Measurements from ENCODE around the gene KBTBD8. TPM values are rescaled to one million over a fixed set of nuclear protein-coding genes. Genes with fewer than 3 reads are reported as not detected.

Gene KBTBD8
- total and polyA plus RNA-seq, 2 of the 8 experiments (the other 6 are each of a cell fraction or from before 2014, with no cell fraction given), result 3.2 to 23.9 TPM

- H3K4ac ChIP-seq (replicated peaks; ENCODE audit: insufficient read length, low read depth, low read length), result no peak overlapping the region
- WGBS, 2 experiments (ENCODE audit: extremely low coverage in 1 of 2, insufficient coverage in 1 of 2, insufficient read length in 1 of 2, insufficient replicate concordance in 2 of 2, low coverage in 1 of 2, low lambda C conversion rate in 2 of 2, missing lambda C conversion rate in 1 of 2), result 92% methylated on average over 2 of the region's 2 CpGs; no CpG with 5 or more reads in 1 of the 2 experiments
- H3K4me3 ChIP-seq (ENCODE audit: extremely low read depth in 1 of 4, insufficient read depth in 2 of 4, low read depth in 3 of 4, low read length in 4 of 4), result no peak overlapping the region
- H3K23me2 ChIP-seq (ENCODE audit: low read depth, low read length), result no peaks in the 10 kb centered on the region
- no peaks in the 10 kb centered on the region for H3K9me3 ChIP-seq (ENCODE audit: insufficient read depth in 2 of 2, low read depth in 1 of 2, low read length in 1 of 2)
- FAIRE-seq (no peak), DNase-seq (ENCODE audit: low read depth in 1 of 2, low spot score in 2 of 2) (no peak)
- POLR2A ChIA-PET (ENCODE audit: partially characterized antibody), result no interaction called here
- H2BK12ac ChIP-seq (ENCODE audit: low read depth, low read length), result no peak overlapping the region
- no peak overlapping the region for H3K27ac ChIP-seq (ENCODE audit: low read depth, low read length)
- H2BK120ac ChIP-seq (replicated peaks; ENCODE audit: low read depth, low read length), result no peak overlapping the region
- no peak overlapping the region for H2AFZ ChIP-seq (ENCODE audit: low read length)
- no peak overlapping the region for H4K5ac ChIP-seq (ENCODE audit: insufficient read length, low read depth, low read length)
- H4K20me1 ChIP-seq (replicated peaks in 1 of 2; ENCODE audit: control insufficient read depth in 1 of 2, insufficient read depth in 2 of 2, low read length in 2 of 2), result no peaks in the 10 kb centered on the region
- no peak overlapping the region for H3K23ac ChIP-seq (ENCODE audit: insufficient read length)
- H3K36me3 ChIP-seq (ENCODE audit: control insufficient read depth in 2 of 4, insufficient read depth in 4 of 4, low read length in 3 of 4), result no peaks in the 10 kb centered on the region
- no peak overlapping the region for H2BK15ac ChIP-seq (ENCODE audit: low read length)
- CTCF ChIA-PET (ENCODE audit: partially characterized antibody), result interaction anchor here (0.6 to 0.9 kb wide), 2 partner anchors 8 to 162 kb away, joined by 3 read pairs; no protein-coding TSS in a partner anchor
- H3K18ac ChIP-seq (ENCODE audit: extremely low read depth, low read length), result no peak overlapping the region
- H2BK5ac ChIP-seq (ENCODE audit: low read depth, low read length), result no peak overlapping the region
- no peak overlapping the region for H3K14ac ChIP-seq (ENCODE audit: insufficient read length)
- H3K79me1 ChIP-seq (ENCODE audit: low read depth, low read length), result no peaks in the 10 kb centered on the region
- H4K8ac ChIP-seq (ENCODE audit: extremely low read depth, insufficient read depth, low read length), result no peak overlapping the region
- no peak overlapping the region for H3K56ac ChIP-seq (replicated peaks; ENCODE audit: insufficient read length, low read depth, low read length)
- H3K79me2 ChIP-seq (ENCODE audit: control insufficient read depth in 1 of 2, insufficient read depth in 2 of 2, low read length in 2 of 2), result no peaks in the 10 kb centered on the region
- H3K4me1 ChIP-seq (replicated peaks in 1 of 4; ENCODE audit: control insufficient read depth in 3 of 4, insufficient read depth in 4 of 4, low read length in 3 of 4), result no peaks in the 10 kb centered on the region; a peak in 1 of 7 replicates
- H3K9ac ChIP-seq (replicated peaks in 1 of 4; ENCODE audit: extremely low read depth in 1 of 4, low read depth in 3 of 4, low read length in 3 of 4), result no peak overlapping the region
- peaks cover 0 to 1% (median 0%) of the 10 kb centered on the region in 4 experiments; a peak in 2 of 7 replicates for H3K27me3 ChIP-seq (replicated peaks in 1 of 4; ENCODE audit: control insufficient read depth in 3 of 4, extremely low read depth in 1 of 4, insufficient read depth in 3 of 4, low read length in 3 of 4)
- no peak overlapping the region for H4K91ac ChIP-seq (replicated peaks; ENCODE audit: insufficient read length, low read length)
- no peak overlapping the region for H2BK20ac ChIP-seq (ENCODE audit: low read length)
- no peak overlapping the region for H3K4me2 ChIP-seq (ENCODE audit: insufficient read depth in 1 of 2, low read depth in 2 of 2, low read length in 2 of 2)
- TF ChIP-seq TCF12 (IDR thresholded peaks at IDR 0.05; ENCODE audit: low read depth, low read length) (no peak), RNF2 (IDR thresholded peaks at IDR 0.05; ENCODE audit: borderline replicate concordance, low read depth, low read length, missing control alignments, poor library complexity, severe bottlenecking) (no peak), TAF7 (optimal IDR thresholded peaks at IDR 0.05; ENCODE audit: borderline replicate concordance, low read depth, low read length) (no peak), TBP (IDR thresholded peaks at IDR 0.05; ENCODE audit: low read depth, low read length) (no peak)
- H2AK5ac ChIP-seq (ENCODE audit: low read depth, low read length), result no peak overlapping the region
Observed at GRCh38 chr3:66948838-66949237, 49.3 kb upstream of the KBTBD8 start.
